ENCODE data around the gene RBMS3.
"Not testable (repeated sequence)": the region's sequence is repeated elsewhere in the genome, so short reads cannot be mapped to it uniquely, and the experiment has no call there.

RBMS3 gene

GRCh38 chr3:29493109-29493508, 212.2 kb downstream of the RBMS3 start:
- DNase-seq = no peak

DNA sequence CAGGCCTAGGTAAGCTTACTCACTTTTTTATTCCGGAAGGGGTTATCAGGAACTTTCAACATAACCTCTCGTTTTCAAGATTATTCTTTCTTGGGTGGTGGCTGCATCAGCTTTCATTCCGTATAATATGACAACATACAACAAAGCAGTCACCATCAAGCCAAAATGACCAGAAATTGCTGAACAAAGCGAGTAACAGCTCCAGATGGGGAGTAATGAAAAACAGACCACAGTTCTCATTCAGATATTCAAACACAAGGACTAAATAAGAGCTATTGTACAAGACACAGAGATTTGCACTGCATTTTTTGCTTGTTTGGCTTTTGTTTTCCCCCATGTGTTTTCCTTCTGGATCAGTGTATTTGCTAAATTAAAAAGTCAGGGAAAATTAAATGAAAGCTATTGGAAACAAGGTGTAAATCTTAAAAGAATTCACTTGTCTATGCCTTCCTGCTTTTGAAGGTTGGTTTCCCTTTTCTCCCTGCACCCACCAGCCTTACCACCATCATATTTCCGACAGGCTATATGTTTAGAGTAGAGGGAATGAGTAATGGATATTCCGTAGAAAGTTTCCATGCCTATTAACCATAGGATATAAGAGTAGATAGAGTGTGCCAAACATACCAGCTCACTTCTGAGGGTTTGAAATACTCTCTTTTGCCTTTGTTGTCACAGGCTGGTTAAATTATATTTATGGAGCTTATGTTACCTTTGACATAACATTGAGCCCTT, 213.6 kb downstream of the RBMS3 start:
- DNase-seq = no peak

- no peak for DNase-seq
Measured at GRCh38 chr3:29497282-29497681, 216.4 kb downstream of the RBMS3 start.

- DNase-seq = no peak
Measured at GRCh38 chr3:29502771-29503170, 221.9 kb downstream of the RBMS3 start.

DNA sequence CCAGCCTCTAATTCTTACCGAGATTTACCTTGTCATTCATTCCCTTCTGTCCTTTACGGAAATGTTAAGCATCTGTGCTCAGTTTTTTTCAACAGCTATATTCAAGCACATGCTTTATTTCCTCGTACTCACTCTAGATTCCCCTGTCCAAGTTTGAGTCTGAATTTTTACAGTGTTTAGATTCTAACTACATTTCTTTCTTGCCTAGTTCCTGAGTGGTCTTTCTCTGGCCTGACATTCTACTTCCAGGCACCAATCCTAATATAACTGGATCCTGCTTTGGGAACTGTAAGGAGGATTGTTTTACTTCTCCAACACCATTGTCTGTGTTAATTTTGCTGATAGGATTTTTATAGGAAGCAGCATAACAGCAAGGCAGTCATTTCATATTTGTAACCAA, 222.4 kb downstream of the RBMS3 start:
- DNase-seq = no peak

GRCh38 chr3:29503958-29504357, 223.1 kb downstream of the RBMS3 start:
- no peak for DNase-seq

DNA sequence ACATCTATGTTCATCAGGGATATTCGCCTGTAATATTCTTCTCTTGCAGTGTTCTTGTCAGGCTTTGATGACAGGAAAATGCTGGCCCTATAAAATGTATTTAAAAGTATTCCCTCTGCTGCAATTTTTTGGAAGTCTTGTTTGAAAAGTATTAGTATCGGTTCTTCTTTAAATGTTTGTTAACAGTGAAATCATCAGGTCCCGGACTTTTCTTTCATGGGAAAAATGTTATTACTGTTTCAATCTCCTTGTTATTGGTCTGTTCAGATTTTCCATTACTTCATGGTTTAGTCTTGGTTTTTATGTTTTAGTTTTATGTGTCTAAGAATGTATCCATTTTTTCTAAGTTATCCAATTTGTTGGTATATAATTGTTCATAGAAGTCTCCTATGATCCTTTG, 225.6 kb downstream of the RBMS3 start:
- DNase-seq = no peak

DNA sequence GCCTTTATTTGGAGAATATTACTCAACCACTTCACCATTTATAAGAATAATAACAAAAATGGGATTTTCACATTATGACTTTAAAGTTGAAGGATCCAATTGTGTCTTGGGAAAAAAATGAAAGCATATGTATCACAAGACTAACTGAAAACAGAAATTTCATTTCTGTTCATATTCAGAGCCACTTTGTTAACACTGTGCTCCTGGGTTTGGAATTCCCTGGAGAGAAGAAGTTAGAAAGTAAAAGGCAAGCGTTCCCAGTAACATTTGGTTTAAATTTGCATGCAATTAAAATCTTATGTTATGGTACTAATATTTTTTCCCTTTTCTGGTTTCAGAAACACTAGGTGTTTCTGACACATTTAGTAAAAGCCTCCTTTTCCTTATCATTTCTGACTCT, 230.8 kb downstream of the RBMS3 start:
- DNase-seq = no peak

DNA sequence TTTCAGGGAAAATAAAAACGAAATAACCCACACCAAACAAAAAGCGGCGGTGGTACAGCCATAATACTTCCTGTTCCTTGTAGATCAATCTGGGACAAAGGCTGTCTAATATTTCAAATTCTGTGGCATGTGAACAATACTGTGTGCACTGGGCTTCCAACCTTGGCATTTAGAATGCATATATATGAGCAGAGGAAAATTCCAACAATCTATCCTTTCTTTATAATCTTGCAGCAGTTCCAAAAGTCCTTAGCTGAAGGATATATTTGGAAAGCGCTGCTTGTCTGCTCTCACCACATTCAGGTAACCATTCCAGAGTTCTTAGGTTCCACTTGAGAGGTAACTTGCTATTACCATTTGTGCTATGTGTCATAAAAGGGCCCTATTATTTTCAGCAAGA, 231.8 kb downstream of the RBMS3 start:
- no peak for DNase-seq

GRCh38 chr3:29513236-29513635, 232.4 kb downstream of the RBMS3 start:
- DNase-seq = no peak

DNA sequence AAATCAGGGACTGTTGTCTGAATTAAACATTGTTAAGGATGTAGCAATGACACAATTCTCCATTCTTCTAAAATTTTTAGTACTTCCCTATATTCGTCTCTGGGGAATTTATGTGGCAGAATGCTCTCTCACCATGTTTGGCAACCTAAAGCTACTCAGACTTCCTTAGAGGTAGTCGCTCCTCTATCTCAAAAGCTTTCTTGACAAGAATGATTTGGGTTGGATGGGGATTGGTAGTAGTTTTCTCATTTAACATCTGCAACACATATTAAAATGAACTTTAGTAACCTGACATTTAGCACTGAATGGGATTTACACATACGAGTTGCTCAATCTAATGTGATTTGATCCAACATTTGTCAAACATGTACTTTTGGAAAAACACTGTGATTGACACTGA, 233.3 kb downstream of the RBMS3 start:
- no peak for DNase-seq

- DNase-seq = no peak
Measured at GRCh38 chr3:29514912-29515311, 234.0 kb downstream of the RBMS3 start.

DNA sequence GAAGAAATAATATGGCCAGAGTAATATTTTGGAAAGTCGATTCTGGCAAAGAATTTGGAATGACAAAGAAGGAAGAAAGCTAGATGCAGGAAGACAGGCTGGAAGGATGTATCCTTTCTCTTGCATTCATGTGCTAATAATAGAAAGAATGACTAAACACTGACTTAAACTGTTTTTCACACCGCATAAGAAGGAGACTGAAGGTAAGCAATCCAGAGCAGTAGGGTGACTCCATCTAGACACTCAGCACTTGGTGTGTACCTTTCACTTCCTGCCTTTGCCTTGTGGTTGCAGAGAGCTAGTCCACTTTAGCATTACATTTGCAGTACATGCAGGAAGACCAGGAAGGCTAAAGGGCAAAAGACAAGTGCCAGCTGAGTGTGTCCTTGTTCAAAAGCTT, 234.6 kb downstream of the RBMS3 start:
- DNase-seq = no peak

DNA sequence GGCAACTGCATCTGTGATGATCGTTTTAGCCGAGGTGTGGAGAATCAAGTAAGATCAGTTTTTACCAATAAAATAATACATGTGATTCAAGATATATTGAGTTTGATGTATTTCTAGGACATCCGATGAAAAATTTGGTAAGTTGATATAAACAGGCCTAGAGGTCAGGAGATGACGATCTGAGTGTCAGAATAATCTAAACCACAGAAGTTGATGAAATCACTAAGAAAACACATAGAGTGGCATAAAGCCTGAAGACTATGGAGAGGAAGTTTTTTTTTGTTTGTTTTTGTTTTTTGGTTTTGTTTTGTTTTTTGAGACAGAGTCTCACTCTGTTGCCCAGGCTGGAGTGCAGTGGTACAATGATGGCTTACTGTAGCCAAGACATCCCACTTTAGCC, 235.3 kb downstream of the RBMS3 start:
- DNase-seq = no peak

DNA sequence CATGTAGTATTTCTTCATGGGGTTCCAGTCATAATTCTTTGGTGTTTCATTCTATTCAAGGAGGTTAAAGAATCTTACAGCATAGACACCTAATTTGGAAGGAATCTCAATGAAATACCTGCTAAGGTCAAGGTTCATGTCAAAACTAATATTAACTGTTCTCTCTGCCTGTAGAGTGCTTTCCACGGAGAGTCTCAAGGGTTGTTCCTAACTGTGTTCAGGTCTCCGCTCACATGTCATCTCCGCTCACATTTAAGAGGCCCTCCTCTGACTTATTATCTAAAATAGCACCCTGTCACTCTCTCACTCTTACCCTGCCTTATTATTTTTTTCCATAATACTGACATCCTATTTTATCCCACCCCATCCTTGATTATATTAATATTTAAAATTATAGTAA, 239.9 kb downstream of the RBMS3 start:
- no peak for DNase-seq

DNA sequence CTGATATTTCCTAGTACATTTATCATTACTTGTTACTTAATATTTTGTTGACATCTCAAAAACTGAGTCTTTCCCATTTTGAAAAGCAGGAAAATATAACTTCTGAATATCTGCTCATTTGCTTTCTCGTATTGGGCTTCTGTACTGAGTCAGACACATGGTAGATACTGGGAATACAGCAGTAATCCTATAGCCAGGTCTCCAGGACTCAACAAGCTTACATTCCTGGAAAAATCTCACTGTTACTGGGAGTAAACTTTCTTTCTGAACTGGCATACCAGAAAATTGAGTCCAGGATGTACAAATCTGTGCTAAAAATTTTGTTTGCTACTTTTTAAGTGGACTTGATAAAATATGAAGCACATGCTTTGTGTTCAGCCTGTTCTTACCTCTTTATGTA, 240.4 kb downstream of the RBMS3 start:
- DNase-seq = no peak

DNA sequence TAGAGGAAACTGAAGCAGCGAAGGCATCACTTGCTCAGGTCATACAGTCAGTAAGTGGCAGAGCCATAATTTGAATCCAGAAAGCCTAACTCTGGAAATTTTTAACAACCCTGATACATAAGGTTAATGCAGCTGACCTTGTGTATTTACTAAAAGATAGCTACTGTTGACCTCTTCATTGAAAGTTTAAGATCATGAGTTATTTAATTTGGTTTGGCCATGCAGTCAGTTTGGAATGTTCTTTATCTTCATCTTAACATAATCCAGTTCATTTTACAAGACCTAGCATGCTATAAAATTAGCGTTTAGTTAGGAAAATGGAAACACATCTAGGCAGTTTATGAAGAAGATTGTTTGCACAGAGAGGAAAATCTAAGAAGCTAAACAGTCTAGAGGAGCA, 240.9 kb downstream of the RBMS3 start:
- DNase-seq = no peak

- DNase-seq = not testable (repeated sequence)
Measured at GRCh38 chr3:29524433-29524832, 243.6 kb downstream of the RBMS3 start.

DNA sequence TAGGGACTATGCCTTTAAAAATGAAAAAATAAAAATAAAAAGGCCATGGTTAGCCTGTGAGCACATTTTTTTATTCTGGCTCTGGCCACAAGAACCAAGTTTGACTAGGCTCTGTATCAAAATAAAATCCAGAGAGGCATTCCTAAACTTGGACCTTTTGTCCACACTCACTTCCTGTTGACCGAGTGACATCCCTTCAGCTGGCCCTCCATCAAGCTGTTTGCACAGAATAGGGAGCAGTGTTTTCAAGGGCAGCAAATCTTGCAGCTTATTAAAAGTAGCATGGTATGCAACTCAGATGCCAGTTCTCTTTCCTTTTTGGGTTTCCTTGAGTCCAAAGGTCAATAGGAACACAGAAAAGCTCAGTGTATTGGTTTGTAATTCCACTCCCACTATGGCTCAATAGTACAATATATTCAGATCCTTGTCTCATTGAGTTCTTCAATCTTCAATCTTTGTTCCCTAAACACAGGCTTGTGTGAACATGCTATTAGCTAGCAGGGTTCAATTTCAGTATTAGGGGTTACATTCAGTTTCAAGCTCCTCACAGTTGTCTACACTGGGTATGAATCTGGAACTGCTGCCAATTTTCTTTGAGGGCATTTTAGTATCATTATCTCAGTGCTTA, 244.5 kb downstream of the RBMS3 start:
- no peak for DNase-seq

DNA sequence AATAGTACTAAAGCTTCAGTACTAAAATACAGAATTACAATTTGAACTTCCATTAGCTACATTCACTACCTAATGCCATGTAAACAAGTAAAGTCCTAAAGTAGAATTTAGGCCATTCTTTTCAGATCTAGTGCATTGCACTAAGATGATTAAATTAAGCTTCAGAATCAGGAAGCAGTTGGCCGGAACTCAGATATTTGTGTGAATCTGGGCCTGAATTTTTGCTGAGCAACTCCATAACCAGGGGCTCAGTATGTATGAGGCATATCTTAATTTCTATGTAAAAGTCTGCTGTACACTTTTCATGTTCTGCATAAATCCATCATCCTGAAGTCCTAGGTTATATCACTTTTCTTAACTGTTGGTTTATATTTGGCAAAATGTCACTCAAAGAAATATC, 246.4 kb downstream of the RBMS3 start:
- no peak for DNase-seq

DNA sequence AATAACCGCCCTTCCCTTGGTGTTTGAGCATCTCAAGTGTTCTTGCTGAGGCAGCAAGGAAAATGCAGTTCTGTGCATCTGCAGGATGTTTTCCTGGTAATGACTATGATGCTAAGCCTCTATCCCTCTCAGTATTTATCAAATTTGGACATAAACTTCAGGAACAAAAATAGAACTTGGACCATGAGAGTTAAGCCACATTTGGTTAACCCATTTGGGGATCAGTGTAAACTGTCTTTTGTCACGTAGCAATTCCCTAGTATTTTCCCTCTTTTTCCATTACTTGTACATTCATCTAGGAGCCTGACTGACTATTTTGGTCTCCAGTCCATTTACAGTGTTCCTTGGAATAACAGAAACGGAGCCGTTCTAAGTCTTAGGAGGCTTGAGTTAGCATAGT, 250.8 kb downstream of the RBMS3 start:
- no peak for DNase-seq

DNA sequence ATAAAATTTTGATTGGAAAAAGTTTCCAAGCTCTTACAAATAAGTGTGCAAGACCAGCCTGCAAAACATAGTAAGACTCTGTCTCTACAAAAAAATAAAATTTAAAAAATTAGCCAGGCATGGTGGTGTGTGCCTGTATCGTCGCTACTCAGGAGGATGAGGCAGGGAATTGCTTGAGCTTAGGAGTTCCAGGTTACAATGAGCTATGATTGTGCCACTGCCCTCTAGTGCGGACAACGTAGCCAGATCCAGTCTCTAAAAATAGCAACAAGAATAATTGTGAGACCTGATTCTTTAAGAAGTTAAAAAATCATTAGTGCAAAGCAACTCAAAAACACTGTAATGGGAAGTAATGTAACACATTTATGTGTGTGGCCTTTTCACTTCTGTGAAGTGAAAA, 251.6 kb downstream of the RBMS3 start:
- no peak for DNase-seq

DNA sequence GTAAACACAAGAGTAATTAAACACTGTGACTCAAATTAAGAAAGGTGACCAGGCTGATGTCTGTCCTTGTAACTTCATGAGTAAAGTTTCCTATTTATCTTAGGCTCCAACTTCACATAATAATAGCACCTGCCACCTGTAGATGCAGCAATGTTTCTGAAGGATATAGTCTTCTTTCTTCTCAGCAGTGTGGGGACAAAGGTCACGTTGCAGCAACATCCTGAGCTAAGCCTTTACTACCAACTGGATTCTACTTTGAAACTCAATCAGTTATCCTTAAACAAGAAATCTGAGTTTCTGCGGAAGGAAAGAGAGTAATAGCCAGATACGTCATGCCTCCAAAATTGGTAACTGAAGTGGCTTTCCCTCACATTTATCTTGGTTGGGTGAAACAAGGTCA, 253.1 kb downstream of the RBMS3 start:
- no peak for DNase-seq

DNA sequence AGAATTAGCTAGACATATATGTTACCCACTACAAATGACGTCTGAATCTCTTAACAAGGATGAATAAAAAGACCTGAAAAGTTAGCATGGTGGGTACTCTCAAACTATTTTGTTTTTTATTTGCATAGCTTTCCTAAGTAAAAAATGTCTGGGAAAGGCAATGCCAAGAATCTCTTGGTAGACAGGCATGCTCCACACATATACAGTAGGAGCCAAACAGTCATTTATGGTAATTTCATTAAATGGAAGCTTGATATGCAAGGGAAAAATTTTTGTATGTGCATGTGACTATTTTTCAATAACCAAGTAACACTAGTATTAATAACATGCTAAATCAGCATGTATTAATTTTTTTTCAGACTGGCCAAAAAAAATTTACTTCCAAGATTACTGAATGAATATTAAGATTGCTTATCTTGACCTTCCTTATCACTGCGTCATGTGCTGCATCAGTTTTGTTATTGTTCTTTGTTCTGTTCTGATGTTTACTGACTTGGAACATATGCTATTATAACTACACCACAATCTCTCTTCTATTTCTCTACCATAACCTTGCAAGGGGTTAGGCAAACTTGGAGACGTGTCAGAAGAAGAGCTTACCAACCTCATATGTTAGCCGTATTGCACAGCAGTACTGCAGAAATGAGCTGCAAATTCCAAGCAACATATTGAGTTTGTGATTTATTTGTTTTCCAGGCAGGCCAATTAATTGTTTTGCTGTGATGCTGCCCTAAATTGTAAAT, 255.3 kb downstream of the RBMS3 start:
- DNase-seq = no peak
